Tibial nerve (tissue), 4 donors: Measurements from ENCODE around the gene GLP1R.

Experiments
- EP300 ChIP-seq, 2 donors: sonication (generic); formaldehyde crosslinking; IDR thresholded peaks; one replicate each; pipeline ENCODE4 v1.6.1; 2017; ENCODE audit warnings: antibody characterized with exemption in 2 of 2, mild to moderate bottlenecking in 1 of 2
- POLR2A ChIP-seq, 2 donors: fragments of 450-650 bp; IDR thresholded peaks; one replicate each; pipeline ENCODE4 v1.6.1; 2017; ENCODE audit warnings: antibody characterized with exemption in 2 of 2, mild to moderate bottlenecking in 2 of 2, moderate library complexity in 2 of 2
- TF ChIP-seq, protein P1 (sequence below), 5 experiments: fragments of 200-600 bp in 3 of 5; fragments of 450-650 bp in 2 of 5; sonication (generic) in 3 of 5; IDR thresholded peaks; one replicate each; pipeline ENCODE4 v1.5.1; 2016 to 2019; ENCODE audit warnings: antibody characterized with exemption in 5 of 5, mild to moderate bottlenecking in 3 of 5, moderate library complexity in 2 of 5

DNA sequence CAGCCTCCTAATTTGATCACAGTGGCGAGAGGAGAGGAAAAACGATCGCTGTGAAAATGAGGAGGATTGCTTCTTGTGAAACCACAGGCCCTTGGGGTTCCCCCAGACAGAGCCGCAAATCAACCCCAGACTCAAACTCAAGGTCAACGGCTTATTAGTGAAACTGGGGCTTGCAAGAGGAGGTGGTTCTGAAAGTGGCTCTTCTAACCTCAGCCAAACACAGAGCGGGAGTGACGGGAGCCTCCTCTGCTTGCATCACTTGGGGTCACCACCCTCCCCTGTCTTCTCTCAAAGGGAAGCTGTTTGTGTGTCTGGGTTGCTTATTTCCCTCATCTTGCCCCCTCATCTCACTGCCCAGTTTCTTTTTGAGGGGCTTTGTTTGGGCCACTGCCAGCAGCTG lies 37.7 kb downstream of the GLP1R start:
- TF ChIP-seq, protein P1, sequence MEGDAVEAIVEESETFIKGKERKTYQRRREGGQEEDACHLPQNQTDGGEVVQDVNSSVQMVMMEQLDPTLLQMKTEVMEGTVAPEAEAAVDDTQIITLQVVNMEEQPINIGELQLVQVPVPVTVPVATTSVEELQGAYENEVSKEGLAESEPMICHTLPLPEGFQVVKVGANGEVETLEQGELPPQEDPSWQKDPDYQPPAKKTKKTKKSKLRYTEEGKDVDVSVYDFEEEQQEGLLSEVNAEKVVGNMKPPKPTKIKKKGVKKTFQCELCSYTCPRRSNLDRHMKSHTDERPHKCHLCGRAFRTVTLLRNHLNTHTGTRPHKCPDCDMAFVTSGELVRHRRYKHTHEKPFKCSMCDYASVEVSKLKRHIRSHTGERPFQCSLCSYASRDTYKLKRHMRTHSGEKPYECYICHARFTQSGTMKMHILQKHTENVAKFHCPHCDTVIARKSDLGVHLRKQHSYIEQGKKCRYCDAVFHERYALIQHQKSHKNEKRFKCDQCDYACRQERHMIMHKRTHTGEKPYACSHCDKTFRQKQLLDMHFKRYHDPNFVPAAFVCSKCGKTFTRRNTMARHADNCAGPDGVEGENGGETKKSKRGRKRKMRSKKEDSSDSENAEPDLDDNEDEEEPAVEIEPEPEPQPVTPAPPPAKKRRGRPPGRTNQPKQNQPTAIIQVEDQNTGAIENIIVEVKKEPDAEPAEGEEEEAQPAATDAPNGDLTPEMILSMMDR (IDR thresholded peaks at IDR 0.05) = no peak
- TF ChIP-seq POLR2A (IDR thresholded peaks at IDR 0.05) (no peak), EP300 (IDR thresholded peaks at IDR 0.05) (no peak)
